ENCODE data around the gene TRABD.

- TF ChIP-seq REST (IDR thresholded peaks at IDR 0.05; ENCODE audit: insufficient read depth in 1 of 2, low read depth in 2 of 2, low read length in 2 of 2) (no peak), POLR2AphosphoS5 (IDR thresholded peaks at IDR 0.05; ENCODE audit: low read depth, low read length) (no peak), FOXP2 (optimal IDR thresholded peaks at IDR 0.05; ENCODE audit: borderline replicate concordance, extremely low read depth, extremely low read length, insufficient read depth) (no peak), TAF1 (IDR thresholded peaks at IDR 0.05; ENCODE audit: borderline replicate concordance, insufficient read depth, low read length) (no peak)
Observed at GRCh38 chr22:50144005-50144614, 41.6 kb upstream of the TRABD start.
